HepG2 (cell line): ENCODE results near the gene HEXD. TPM values are rescaled to one million over a fixed set of nuclear protein-coding genes. Genes with fewer than 3 reads are reported as not detected.

ENCODE experiments used
- ATAC-seq: fragments of 200-7000 bp; cut with Tn5 transposase; 3 replicates; pipeline ENCODE4 v1.9.1; 2020; ENCODE audit warnings: mild to moderate bottlenecking, moderate library complexity
- BruUV-seq: library from RNA; stranded (reverse); fragments of 400-500 nt; replicated peaks from 2 replicates; lab custom pipeline; 2021; lab: Mats Ljungman, UMichigan
- CTCF ChIA-PET: fragments of 300-600 bp; formaldehyde crosslinking; extraction: SDS; loops from one replicate; lab custom pipeline; 2021; ENCODE audit warnings: low total read pairs, inconsistent platforms, low intra/inter-chr PET ratio; lab: Yijun Ruan, JAX
- POLR2A ChIA-PET: fragments of 350-600 bp; sonication (Branson Sonifier 250); formaldehyde crosslinking; loops from one replicate; lab custom pipeline; 2020; ENCODE audit warnings: antibody characterized with exemption, inconsistent platforms; lab: Yijun Ruan, JAX
- DNase-seq: peaks from one replicate; pipeline ENCODE4 v3.0.0-alpha.2; 2015; ENCODE audit warnings: low spot score
- FAIRE-seq: peaks from 3 replicates; lab custom pipeline; 2011; peaks lifted over from hg19 to GRCh38; lab: Jason Lieb, UNC
- H2AFZ ChIP-seq: one replicate; pipeline ENCODE4 v1.6.1; 2011; ENCODE audit warnings: low read length, inconsistent platforms
- H3K27ac ChIP-seq: fragments of 300-600 bp; 3 replicates; pipeline ENCODE4 v1.8.0; 2011; ENCODE audit warnings: mixed run types, mild to moderate bottlenecking, mixed read lengths, low read length, inconsistent platforms; ENCODE audit not compliant: insufficient read depth; ENCODE audit errors: extremely low read length
- H3K27me3 ChIP-seq, 2 experiments: fragments of 200-600 bp in 1 of 2; 2 replicates in 1 of 2; 3 replicates in 1 of 2; pipeline versions ENCODE4 v1.6.0 to v1.8.0; 2011; ENCODE audit warnings: low read length in 2 of 2, mild to moderate bottlenecking in 2 of 2, moderate library complexity in 2 of 2, inconsistent platforms in 1 of 2; ENCODE audit not compliant: insufficient read depth in 2 of 2, control insufficient read depth in 1 of 2
- H3K36me3 ChIP-seq, 2 experiments: fragments of 200-600 bp in 1 of 2; replicated peaks in 1 of 2; 2 replicates in 1 of 2; 3 replicates in 1 of 2; pipeline versions ENCODE4 v1.5.1 to v1.8.0; 2011; ENCODE audit warnings: low read length in 2 of 2, inconsistent platforms in 1 of 2; ENCODE audit not compliant: insufficient read depth in 2 of 2, control insufficient read depth in 1 of 2
- H3K4me1 ChIP-seq: 2 replicates; pipeline ENCODE4 v1.5.1; 2012; ENCODE audit warnings: low read length, inconsistent platforms; ENCODE audit not compliant: insufficient read depth
- H3K4me2 ChIP-seq: 2 replicates; pipeline ENCODE4 v1.6.0; 2011; ENCODE audit warnings: low read depth, low read length, inconsistent platforms
- H3K4me3 ChIP-seq, 3 experiments: fragments of 200-600 bp in 1 of 3; sonication (generic), shearing (Covaris generic) in 1 of 3; replicated peaks in 1 of 3; 2 replicates each; pipeline ENCODE4 v1.5.1; 2011 to 2016; ENCODE audit warnings: low read length in 3 of 3, inconsistent platforms in 2 of 3, low read depth in 2 of 3, mild to moderate bottlenecking in 2 of 3, control low read depth in 1 of 3, mixed read lengths in 1 of 3; ENCODE audit not compliant: insufficient read depth in 1 of 3
- H3K79me2 ChIP-seq: one replicate; pipeline ENCODE4 v1.6.1; 2011; ENCODE audit warnings: low read length, inconsistent platforms; ENCODE audit not compliant: insufficient read depth
- H3K9ac ChIP-seq: 2 replicates; pipeline ENCODE4 v1.6.0; 2011; ENCODE audit warnings: mild to moderate bottlenecking, low read depth, low read length, inconsistent platforms; ENCODE audit not compliant: insufficient read depth
- H3K9me3 ChIP-seq: 2 replicates; pipeline ENCODE4 v1.5.1; 2012; ENCODE audit warnings: mild to moderate bottlenecking, low read length
- H4K20me1 ChIP-seq: 2 replicates; pipeline ENCODE4 v1.6.0; 2011; ENCODE audit warnings: inconsistent platforms, mild to moderate bottlenecking, low read length, moderate library complexity; ENCODE audit not compliant: insufficient read depth
- ARID2 ChIP-seq: sonication (generic); formaldehyde crosslinking; IDR thresholded peaks from 2 replicates; pipeline ENCODE4 v1.8.1; 2022; ENCODE audit warnings: mild to moderate bottlenecking, missing genetic modification reagents, borderline replicate concordance
- CREM ChIP-seq, 2 experiments: sonication (generic) in 1 of 2; formaldehyde crosslinking in 1 of 2; IDR thresholded peaks; 2 replicates each; pipeline versions ENCODE4 v1.4.0 to v1.6.1; 2016 to 2020; ENCODE audit warnings: antibody characterized with exemption in 1 of 2, mild to moderate bottlenecking in 1 of 2, missing genetic modification reagents in 1 of 2
- ELF4 ChIP-seq: sonication (generic); formaldehyde crosslinking; IDR thresholded peaks from 2 replicates; pipeline ENCODE4 v1.5.0; 2020; ENCODE audit warnings: missing genetic modification reagents, mild to moderate bottlenecking, moderate library complexity, borderline replicate concordance
- FOXK2 ChIP-seq: fragments of 450-650 bp; IDR thresholded peaks from 2 replicates; pipeline ENCODE4 v1.6.1; 2016
- KMT2A ChIP-seq: sonication (generic); formaldehyde crosslinking; IDR thresholded peaks from 2 replicates; pipeline ENCODE4 v1.4.0; 2020; ENCODE audit warnings: missing genetic modification reagents
- MXI1 ChIP-seq: IDR thresholded peaks from 3 replicates; pipeline ENCODE4 v1.6.1; 2012; ENCODE audit warnings: low read depth, low read length, inconsistent platforms, borderline replicate concordance
- NFIB ChIP-seq: sonication (generic); formaldehyde crosslinking; IDR thresholded peaks from 2 replicates; pipeline ENCODE4 v1.9.0; 2021; ENCODE audit warnings: missing genetic modification reagents, mild to moderate bottlenecking, borderline replicate concordance
- NPAS2 ChIP-seq: sonication (generic); formaldehyde crosslinking; IDR thresholded peaks from 2 replicates; pipeline ENCODE4 v1.8.0; 2022; ENCODE audit warnings: mild to moderate bottlenecking, missing genetic modification reagents, borderline replicate concordance
- NRL ChIP-seq: sonication (generic); formaldehyde crosslinking; IDR thresholded peaks from 2 replicates; pipeline ENCODE4 v1.5.0; 2020; ENCODE audit warnings: missing genetic modification reagents, mild to moderate bottlenecking, moderate library complexity, borderline replicate concordance
- PCBP2 ChIP-seq: fragments of 200-400 bp; formaldehyde crosslinking; optimal IDR thresholded peaks from 2 replicates; pipeline ENCODE3; 2018; ENCODE audit warnings: low read length, low read depth; ENCODE audit not compliant: poor library complexity, severe bottlenecking
- SIN3B ChIP-seq: fragments of 150-350 bp; IDR thresholded peaks from 2 replicates; pipeline ENCODE4 v1.6.1; 2014; ENCODE audit warnings: low read length
- SPEN ChIP-seq: sonication (generic); formaldehyde crosslinking; IDR thresholded peaks from 2 replicates; pipeline ENCODE4 v1.5.1; 2020; ENCODE audit warnings: low read depth, mild to moderate bottlenecking, missing genetic modification reagents
- TARDBP ChIP-seq: sonication (generic); formaldehyde crosslinking; IDR thresholded peaks from 2 replicates; pipeline ENCODE4 v1.8.0; 2022; ENCODE audit warnings: mild to moderate bottlenecking, missing genetic modification reagents
- ZBTB26 ChIP-seq: IDR thresholded peaks from 2 replicates; pipeline ENCODE4 v1.6.1; 2016; ENCODE audit warnings: missing compliant biosample characterization, missing genetic modification reagents, borderline replicate concordance
- ZNF276 ChIP-seq: sonication (generic); formaldehyde crosslinking; IDR thresholded peaks from 2 replicates; pipeline ENCODE4 v1.4.0; 2020; ENCODE audit warnings: mild to moderate bottlenecking, low read depth, missing genetic modification reagents
- ZNF605 ChIP-seq: sonication (generic); formaldehyde crosslinking; IDR thresholded peaks from 2 replicates; pipeline ENCODE4 v1.8.0; 2022; ENCODE audit warnings: mild to moderate bottlenecking, missing genetic modification reagents
- ZNF619 ChIP-seq: sonication (generic); formaldehyde crosslinking; IDR thresholded peaks from 2 replicates; pipeline ENCODE4 v1.4.0; 2020; ENCODE audit warnings: mild to moderate bottlenecking, missing genetic modification reagents
- ZNF749 ChIP-seq: sonication (generic); formaldehyde crosslinking; IDR thresholded peaks from 2 replicates; pipeline ENCODE4 v1.8.0; 2022; ENCODE audit warnings: mild to moderate bottlenecking, missing genetic modification reagents, moderate library complexity, borderline replicate concordance
- ZNF83 ChIP-seq: sonication (generic); formaldehyde crosslinking; IDR thresholded peaks from 2 replicates; pipeline ENCODE4 v1.4.0; 2020; ENCODE audit warnings: missing genetic modification reagents, mild to moderate bottlenecking, borderline replicate concordance
- ZNF839 ChIP-seq: sonication (generic); formaldehyde crosslinking; IDR thresholded peaks from 2 replicates; pipeline ENCODE4 v1.4.0; 2020; ENCODE audit warnings: missing genetic modification reagents, mild to moderate bottlenecking, borderline replicate concordance
- WGBS: methylation state at CpG from one replicate; pipeline ENCODE4 v1.1.6; 2017; ENCODE audit warnings: low lambda C conversion rate; 5-methylcytosine and 5-hydroxymethylcytosine counted together
- in situ Hi-C: cut with HindIII; loops from 2 replicates; pipeline ENCODE4 v1.10.0; 2017; ENCODE audit warnings: low pct_unique_long_range_greater_than_20kb; ENCODE audit not compliant: extremely low pct_ligation_motif_present
- intact Hi-C: fragments of 100-400 bp; cut with micrococcal nuclease; formaldehyde crosslinking; loops from one replicate; pipeline ENCODE4 v1.10.0; 2022; ENCODE audit not compliant: unreplicated experiment
- polyA plus RNA-seq, 8 experiments: library from polyadenylated mRNA; depleted of rRNA in 3 of 8; stranded (reverse) in 7 of 8; unstranded in 1 of 8; fragments of >200 nt; fragmentation: Illumina TruSeq in 4 of 8; extraction: Trizol in 4 of 8; gene quantifications; 2 replicates each; pipeline versions ENCODE4 v1.2.1 to v1.2.3, GENCODE V29; 2011 to 2016; ENCODE audit warnings: low read depth in 4 of 8, missing spikeins in 1 of 8, mixed read lengths in 1 of 8; ENCODE audit not compliant: insufficient read depth in 1 of 8
- total RNA-seq, 5 experiments: library from RNA; depleted of rRNA; stranded (reverse); fragments of >200 nt; fragmentation: Illumina TruSeq; extraction: Trizol; gene quantifications; 2 replicates each; pipeline ENCODE4 v1.2.3, GENCODE V29; 2016; ENCODE audit warnings: low read depth in 1 of 5
- TF ChIP-seq, protein P1 (sequence below): sonication (generic); formaldehyde crosslinking; IDR thresholded peaks from 2 replicates; pipeline ENCODE4 v1.8.0; 2022; ENCODE audit warnings: mild to moderate bottlenecking, missing genetic modification reagents; ENCODE audit not compliant: insufficient replicate concordance

HEXD gene
- total and polyA plus RNA-seq, 2 of the 13 experiments (the other 11 are each of a cell fraction or from before 2014, with no cell fraction given): 22.3 to 41.8 TPM

DNA sequence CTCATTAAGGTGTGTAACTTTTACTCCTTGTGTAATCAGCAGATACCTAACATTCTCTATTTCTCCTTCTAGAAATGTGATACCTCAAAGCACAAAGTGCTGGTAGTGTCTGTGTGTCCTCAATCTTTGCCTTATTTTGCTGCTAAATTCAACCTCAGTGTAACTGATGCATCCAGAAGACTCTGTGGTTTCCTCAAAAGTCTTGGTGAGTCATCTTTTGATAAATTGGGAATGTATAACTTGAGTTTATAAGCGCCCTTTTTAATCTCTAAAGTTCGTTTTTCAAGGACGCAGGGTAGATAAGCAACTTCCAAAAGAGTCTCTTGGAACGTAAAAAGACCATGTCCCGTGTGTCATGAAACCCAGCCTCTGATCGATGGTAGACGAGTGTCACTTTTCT, 50.5 kb downstream of the HEXD start (continued):
- no peak for TF ChIP-seq NFIB
- no peak for TF ChIP-seq KMT2A (CRISPR knock-in tag)
- TF ChIP-seq SPEN (CRISPR knock-in tag): no peak
- no peak for TF ChIP-seq NRL (CRISPR knock-in tag)
- no peak for TF ChIP-seq SIN3B
- no peak for TF ChIP-seq ZNF276

- TF ChIP-seq MXI1: no peak
- TF ChIP-seq TARDBP (CRISPR knock-in tag): no peak
- TF ChIP-seq PCBP2: no peak
- TF ChIP-seq ZNF839: no peak
- no peak for TF ChIP-seq FOXK2
- TF ChIP-seq, protein P1, sequence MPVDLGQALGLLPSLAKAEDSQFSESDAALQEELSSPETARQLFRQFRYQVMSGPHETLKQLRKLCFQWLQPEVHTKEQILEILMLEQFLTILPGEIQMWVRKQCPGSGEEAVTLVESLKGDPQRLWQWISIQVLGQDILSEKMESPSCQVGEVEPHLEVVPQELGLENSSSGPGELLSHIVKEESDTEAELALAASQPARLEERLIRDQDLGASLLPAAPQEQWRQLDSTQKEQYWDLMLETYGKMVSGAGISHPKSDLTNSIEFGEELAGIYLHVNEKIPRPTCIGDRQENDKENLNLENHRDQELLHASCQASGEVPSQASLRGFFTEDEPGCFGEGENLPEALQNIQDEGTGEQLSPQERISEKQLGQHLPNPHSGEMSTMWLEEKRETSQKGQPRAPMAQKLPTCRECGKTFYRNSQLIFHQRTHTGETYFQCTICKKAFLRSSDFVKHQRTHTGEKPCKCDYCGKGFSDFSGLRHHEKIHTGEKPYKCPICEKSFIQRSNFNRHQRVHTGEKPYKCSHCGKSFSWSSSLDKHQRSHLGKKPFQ (CRISPR knock-in tag): no peak
- TF ChIP-seq CREM (IDR thresholded peaks at IDR 0.05): no peak
- TF ChIP-seq CREM (CRISPR knock-in tag; IDR thresholded peaks at IDR 0.05): no peak
- no peak for TF ChIP-seq ZNF83 (CRISPR knock-in tag)
- TF ChIP-seq ZNF749: no peak
- no peak for TF ChIP-seq ZNF619 (CRISPR knock-in tag)
- no peak for TF ChIP-seq ELF4 (CRISPR knock-in tag)
- TF ChIP-seq ZNF605 (CRISPR knock-in tag): no peak
- no peak for TF ChIP-seq NPAS2 (CRISPR knock-in tag)
- TF ChIP-seq ARID2 (CRISPR knock-in tag): no peak
- no peak for TF ChIP-seq ZBTB26
- ATAC-seq (no peak), FAIRE-seq (no peak), DNase-seq (no peak)
- Histone ChIP-seq H3K9ac (no peak overlapping the region), H3K4me2 (no peak overlapping the region), H3K9me3 (no peaks in the 10 kb centered on the region), H3K4me3 (no peak overlapping the region), H2AFZ (no peak overlapping the region), H3K4me1 (no peaks in the 10 kb centered on the region), H3K27me3 (no peaks in the 10 kb centered on the region), H4K20me1 (no peaks in the 10 kb centered on the region), H3K27ac (no peak overlapping the region), H3K36me3 (peaks cover 22 to 65% of the 10 kb centered on the region in 2 experiments), H3K79me2 (no peaks in the 10 kb centered on the region)
- BruUV-seq: no TSS peak
- in situ Hi-C loops: no loop called here
- 96% methylated on average over 7 of the region's 7 CpGs for WGBS
- CTCF ChIA-PET: no interaction called here
- POLR2A ChIA-PET: no interaction called here
- intact Hi-C loops: no loop called here
These were observed 51.9 kb downstream of the HEXD start for GRCh38 chr17:82470065-82470464.
